ENCODE data around the gene ATF7. TPM values are rescaled to one million over a fixed set of nuclear protein-coding genes. Genes with fewer than 3 reads are reported as not detected.
A peak's percentile ranks its signal among the peaks of the same experiment; 100 is the strongest.

Gene ATF7
- polyA plus RNA-seq, 1 experiment = 27.1 TPM

GRCh38 chr12:53464685-53465418 is 161.3 kb downstream of the ATF7 start:
- Histone ChIP-seq H3K27ac (ENCODE audit: low read depth, low read length) (peak overlapping the region; percentile 39), H3K27me3 (ENCODE audit: control insufficient read depth, insufficient read depth, low read length) (no peaks in the 10 kb centered on the region), H3K4me3 (ENCODE audit: low read depth, low read length) (no peak overlapping the region), H3K9me3 (ENCODE audit: control insufficient read depth, insufficient read depth, low read length) (no peaks in the 10 kb centered on the region)
- no peak for DNase-seq (ENCODE audit: low read depth, low spot score)
- CTCF ChIA-PET = interaction anchor here (0.6 to 1.2 kb wide), 4 partner anchors 36 to 141 kb away, joined by 3 to 4 read pairs (median 3); partner anchors contain the start of gene TARBP2
- POLR2A ChIA-PET = interaction anchor here (0.6 to 1.4 kb wide), 4 partner anchors 10 to 17 kb away, joined by 3 to 8 read pairs (median 6); no protein-coding TSS in a partner anchor
- TF ChIP-seq CTCF (IDR thresholded peaks at IDR 0.05; ENCODE audit: low read depth, low read length) = no peak

DNA sequence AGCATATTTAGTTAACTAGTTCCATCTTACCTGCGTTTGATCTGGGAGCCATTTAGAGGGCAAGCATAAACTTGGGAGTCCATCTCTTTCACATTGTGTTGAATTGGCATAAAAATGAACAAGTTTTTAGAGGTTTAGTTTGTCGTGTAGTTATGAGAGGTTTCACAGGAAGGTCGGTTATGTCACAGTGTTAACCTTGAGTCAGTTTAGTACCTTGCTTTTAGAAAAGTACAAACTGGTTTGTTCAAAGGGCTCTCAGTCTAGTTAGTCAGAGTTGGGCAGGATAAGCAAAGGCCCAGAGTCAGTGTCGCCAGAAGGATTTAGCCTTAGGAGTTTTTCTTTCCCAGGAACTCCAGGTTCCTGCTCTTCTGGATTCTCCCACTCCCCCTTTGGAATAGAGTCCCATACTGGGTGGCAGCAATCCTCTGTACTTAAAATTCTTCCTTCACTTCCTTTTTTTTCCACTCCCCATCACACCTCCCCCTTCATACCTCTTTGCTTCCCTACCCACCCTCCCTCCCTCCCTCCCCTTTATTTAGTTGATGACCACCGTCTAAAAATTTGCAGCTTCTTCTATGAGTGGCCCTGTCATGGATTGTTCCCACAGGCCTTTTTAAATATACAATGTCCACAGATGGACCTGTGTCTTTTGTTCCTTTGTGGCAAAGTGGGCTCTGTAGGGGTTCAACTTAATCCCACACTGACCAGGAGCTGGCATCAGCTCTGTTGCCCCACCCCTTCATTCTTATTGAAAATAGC is 162.2 kb downstream of the ATF7 start:
- CTCF ChIA-PET = interaction anchor here (1.0 to 1.2 kb wide), 2 partner anchors 44 to 119 kb away, joined by 3 to 4 read pairs; no protein-coding TSS in a partner anchor
- no peak overlapping the region for H3K27ac ChIP-seq (ENCODE audit: low read depth, low read length)
- H3K4me3 ChIP-seq (ENCODE audit: low read depth, low read length) = no peak overlapping the region
- POLR2A ChIA-PET = interaction anchor here (1.1 to 1.4 kb wide), 2 partner anchors 11 to 14 kb away, joined by 7 to 8 read pairs; no protein-coding TSS in a partner anchor
- H3K27me3 ChIP-seq (ENCODE audit: control insufficient read depth, insufficient read depth, low read length) = no peaks in the 10 kb centered on the region
- TF ChIP-seq CTCF (IDR thresholded peaks at IDR 0.05; ENCODE audit: low read depth, low read length) = no peak
- no peak for DNase-seq (ENCODE audit: low read depth, low spot score)
- no peaks in the 10 kb centered on the region for H3K9me3 ChIP-seq (ENCODE audit: control insufficient read depth, insufficient read depth, low read length)

GRCh38 chr12:53462935-53463334 is 163.2 kb downstream of the ATF7 start:
- Histone ChIP-seq H3K9me3 (ENCODE audit: control insufficient read depth, insufficient read depth, low read length) (no peaks in the 10 kb centered on the region), H3K27ac (ENCODE audit: low read depth, low read length) (peak overlapping the region; percentile 0), H3K4me3 (ENCODE audit: low read depth, low read length) (no peak overlapping the region), H3K27me3 (ENCODE audit: control insufficient read depth, insufficient read depth, low read length) (no peaks in the 10 kb centered on the region)
- POLR2A ChIA-PET = no interaction called here
- DNase-seq (ENCODE audit: low read depth, low spot score) = no peak
- CTCF ChIA-PET = interaction anchor here (0.6 to 1.0 kb wide), 2 partner anchors 10 to 14 kb away, joined by 3 to 5 read pairs; no protein-coding TSS in a partner anchor
- TF ChIP-seq CTCF (IDR thresholded peaks at IDR 0.05; ENCODE audit: low read depth, low read length) = no peak

GRCh38 chr12:53461591-53461990 is 164.6 kb downstream of the ATF7 start:
- DNase-seq (ENCODE audit: low read depth, low spot score) = no peak
- Histone ChIP-seq H3K4me3 (ENCODE audit: low read depth, low read length) (no peak overlapping the region), H3K9me3 (ENCODE audit: control insufficient read depth, insufficient read depth, low read length) (no peaks in the 10 kb centered on the region), H3K27me3 (ENCODE audit: control insufficient read depth, insufficient read depth, low read length) (no peaks in the 10 kb centered on the region), H3K27ac (ENCODE audit: low read depth, low read length) (no peak overlapping the region)
- no peak for TF ChIP-seq CTCF (IDR thresholded peaks at IDR 0.05; ENCODE audit: low read depth, low read length)
- ChIA-PET POLR2A (interaction anchor here (1.2 kb wide), 1 partner anchor 11 kb away, joined by 3 read pairs; no protein-coding TSS in a partner anchor), CTCF (no interaction called here)
